HepG2 (cell line): ENCODE results near the gene ZBTB46. TPM values are rescaled to one million over a fixed set of nuclear protein-coding genes. Genes with fewer than 3 reads are reported as not detected.

Experiments used
- ATAC-seq: fragments of 200-7000 bp; cut with Tn5 transposase; 3 replicates; pipeline ENCODE4 v1.9.1; 2020; ENCODE audit warnings: mild to moderate bottlenecking, moderate library complexity
- BruUV-seq: library from RNA; stranded (reverse); fragments of 400-500 nt; replicated peaks from 2 replicates; lab custom pipeline; 2021; lab: Mats Ljungman, UMichigan
- CTCF ChIA-PET: fragments of 300-600 bp; formaldehyde crosslinking; extraction: SDS; loops from one replicate; lab custom pipeline; 2021; ENCODE audit warnings: low total read pairs, inconsistent platforms, low intra/inter-chr PET ratio; lab: Yijun Ruan, JAX
- POLR2A ChIA-PET: fragments of 350-600 bp; sonication (Branson Sonifier 250); formaldehyde crosslinking; loops from one replicate; lab custom pipeline; 2020; ENCODE audit warnings: antibody characterized with exemption, inconsistent platforms; lab: Yijun Ruan, JAX
- DNase-seq: peaks from one replicate; pipeline ENCODE4 v3.0.0-alpha.2; 2015; ENCODE audit warnings: low spot score
- FAIRE-seq: peaks from 3 replicates; lab custom pipeline; 2011; peaks lifted over from hg19 to GRCh38; lab: Jason Lieb, UNC
- H2AFZ ChIP-seq: one replicate; pipeline ENCODE4 v1.6.1; 2011; ENCODE audit warnings: low read length, inconsistent platforms
- H3K27ac ChIP-seq: fragments of 300-600 bp; 3 replicates; pipeline ENCODE4 v1.8.0; 2011; ENCODE audit warnings: mixed run types, mild to moderate bottlenecking, mixed read lengths, low read length, inconsistent platforms; ENCODE audit not compliant: insufficient read depth; ENCODE audit errors: extremely low read length
- H3K27me3 ChIP-seq, 2 experiments: fragments of 200-600 bp in 1 of 2; 2 replicates in 1 of 2; 3 replicates in 1 of 2; pipeline versions ENCODE4 v1.6.0 to v1.8.0; 2011; ENCODE audit warnings: low read length in 2 of 2, mild to moderate bottlenecking in 2 of 2, moderate library complexity in 2 of 2, inconsistent platforms in 1 of 2; ENCODE audit not compliant: insufficient read depth in 2 of 2, control insufficient read depth in 1 of 2
- H3K36me3 ChIP-seq, 2 experiments: fragments of 200-600 bp in 1 of 2; replicated peaks in 1 of 2; 2 replicates in 1 of 2; 3 replicates in 1 of 2; pipeline versions ENCODE4 v1.5.1 to v1.8.0; 2011; ENCODE audit warnings: low read length in 2 of 2, inconsistent platforms in 1 of 2; ENCODE audit not compliant: insufficient read depth in 2 of 2, control insufficient read depth in 1 of 2
- H3K4me1 ChIP-seq: 2 replicates; pipeline ENCODE4 v1.5.1; 2012; ENCODE audit warnings: low read length, inconsistent platforms; ENCODE audit not compliant: insufficient read depth
- H3K4me2 ChIP-seq: 2 replicates; pipeline ENCODE4 v1.6.0; 2011; ENCODE audit warnings: low read depth, low read length, inconsistent platforms
- H3K4me3 ChIP-seq, 3 experiments: fragments of 200-600 bp in 1 of 3; sonication (generic), shearing (Covaris generic) in 1 of 3; replicated peaks in 1 of 3; 2 replicates each; pipeline ENCODE4 v1.5.1; 2011 to 2016; ENCODE audit warnings: low read length in 3 of 3, inconsistent platforms in 2 of 3, low read depth in 2 of 3, mild to moderate bottlenecking in 2 of 3, control low read depth in 1 of 3, mixed read lengths in 1 of 3; ENCODE audit not compliant: insufficient read depth in 1 of 3
- H3K79me2 ChIP-seq: one replicate; pipeline ENCODE4 v1.6.1; 2011; ENCODE audit warnings: low read length, inconsistent platforms; ENCODE audit not compliant: insufficient read depth
- H3K9ac ChIP-seq: 2 replicates; pipeline ENCODE4 v1.6.0; 2011; ENCODE audit warnings: mild to moderate bottlenecking, low read depth, low read length, inconsistent platforms; ENCODE audit not compliant: insufficient read depth
- H3K9me3 ChIP-seq: 2 replicates; pipeline ENCODE4 v1.5.1; 2012; ENCODE audit warnings: mild to moderate bottlenecking, low read length
- H4K20me1 ChIP-seq: 2 replicates; pipeline ENCODE4 v1.6.0; 2011; ENCODE audit warnings: inconsistent platforms, mild to moderate bottlenecking, low read length, moderate library complexity; ENCODE audit not compliant: insufficient read depth
- AGO2 ChIP-seq: fragments of 200-400 bp; formaldehyde crosslinking; optimal IDR thresholded peaks from 2 replicates; pipeline ENCODE3; 2017; ENCODE audit warnings: mild to moderate bottlenecking, low read depth, low read length, moderate library complexity
- FOXC1 ChIP-seq: sonication (generic); formaldehyde crosslinking; IDR thresholded peaks from 2 replicates; pipeline ENCODE4 v1.8.0; 2022; ENCODE audit warnings: mild to moderate bottlenecking, missing genetic modification reagents, borderline replicate concordance
- IRX3 ChIP-seq: sonication (generic); formaldehyde crosslinking; IDR thresholded peaks from 2 replicates; pipeline ENCODE4 v1.8.1; 2023; ENCODE audit warnings: mild to moderate bottlenecking, low read depth, missing genetic modification reagents, borderline replicate concordance
- NONO ChIP-seq, 2 experiments: fragments of 450-650 bp in 1 of 2; sonication (generic) in 1 of 2; formaldehyde crosslinking in 1 of 2; IDR thresholded peaks in 1 of 2; conservative IDR thresholded peaks in 1 of 2; 2 replicates each; pipeline versions ENCODE4 v1.6.1 to v1.8.0; 2017 to 2022; ENCODE audit warnings: mild to moderate bottlenecking in 1 of 2, missing genetic modification reagents in 1 of 2, moderate library complexity in 1 of 2
- POGZ ChIP-seq: sonication (generic); formaldehyde crosslinking; IDR thresholded peaks from 2 replicates; pipeline ENCODE4 v1.4.0; 2020; ENCODE audit warnings: mild to moderate bottlenecking, missing genetic modification reagents
- PRMT3 ChIP-seq: sonication (generic); formaldehyde crosslinking; IDR thresholded peaks from 2 replicates; pipeline ENCODE4 v1.8.1; 2022; ENCODE audit warnings: low read depth, mild to moderate bottlenecking, moderate library complexity, missing genetic modification reagents, borderline replicate concordance
- RBFOX2 ChIP-seq: fragments of 200-400 bp; formaldehyde crosslinking; IDR thresholded peaks from 2 replicates; pipeline ENCODE4 v1.6.1; 2017; ENCODE audit warnings: low read depth, mild to moderate bottlenecking, low read length
- RBM22 ChIP-seq: fragments of 200-400 bp; formaldehyde crosslinking; optimal IDR thresholded peaks from 2 replicates; pipeline ENCODE3; 2017; ENCODE audit warnings: mild to moderate bottlenecking, low read length, moderate library complexity
- REXO4 ChIP-seq: sonication (generic); formaldehyde crosslinking; IDR thresholded peaks from 2 replicates; pipeline ENCODE4 v1.8.0; 2022; ENCODE audit warnings: missing genetic modification reagents, mild to moderate bottlenecking, borderline replicate concordance
- TBP ChIP-seq: sonication (generic); formaldehyde crosslinking; IDR thresholded peaks from 2 replicates; pipeline ENCODE4 v1.5.0; 2020; ENCODE audit warnings: missing genetic modification reagents
- TBX2 ChIP-seq: sonication (generic); formaldehyde crosslinking; IDR thresholded peaks from 2 replicates; pipeline ENCODE4 v1.5.0; 2020; ENCODE audit warnings: missing genetic modification reagents, mild to moderate bottlenecking, borderline replicate concordance
- ZMYM2 ChIP-seq: sonication (generic); formaldehyde crosslinking; IDR thresholded peaks from 2 replicates; pipeline ENCODE4 v1.8.0; 2022; ENCODE audit warnings: mild to moderate bottlenecking, missing genetic modification reagents
- ZNF253 ChIP-seq: sonication (generic); formaldehyde crosslinking; IDR thresholded peaks from 2 replicates; pipeline ENCODE4 v1.8.0; 2022; ENCODE audit warnings: mild to moderate bottlenecking, missing genetic modification reagents, borderline replicate concordance
- ZNF274 ChIP-seq: sonication (generic); formaldehyde crosslinking; IDR thresholded peaks from 2 replicates; pipeline ENCODE4 v1.5.1; 2020; ENCODE audit warnings: mild to moderate bottlenecking, missing genetic modification reagents
- ZNF33B ChIP-seq: sonication (generic); formaldehyde crosslinking; IDR thresholded peaks from 2 replicates; pipeline ENCODE4 v1.5.1; 2020; ENCODE audit warnings: mild to moderate bottlenecking, missing genetic modification reagents
- ZNF550 ChIP-seq: sonication (generic); formaldehyde crosslinking; IDR thresholded peaks from 2 replicates; pipeline ENCODE4 v1.4.0; 2020; ENCODE audit warnings: mild to moderate bottlenecking, missing genetic modification reagents, borderline replicate concordance
- ZNF672 ChIP-seq: sonication (generic); formaldehyde crosslinking; IDR thresholded peaks from 2 replicates; pipeline ENCODE4 v1.8.1; 2022; ENCODE audit warnings: missing genetic modification reagents
- ZNF740 ChIP-seq: sonication (generic); formaldehyde crosslinking; IDR thresholded peaks from 2 replicates; pipeline ENCODE4 v1.4.0; 2020; ENCODE audit warnings: missing genetic modification reagents
- ZNF75D ChIP-seq: sonication (generic); formaldehyde crosslinking; IDR thresholded peaks from 2 replicates; pipeline ENCODE4 v1.8.1; 2023; ENCODE audit warnings: missing genetic modification reagents, mild to moderate bottlenecking, borderline replicate concordance
- WGBS: methylation state at CpG from one replicate; pipeline ENCODE4 v1.1.6; 2017; ENCODE audit warnings: low lambda C conversion rate; 5-methylcytosine and 5-hydroxymethylcytosine counted together
- in situ Hi-C: cut with HindIII; loops from 2 replicates; pipeline ENCODE4 v1.10.0; 2017; ENCODE audit warnings: low pct_unique_long_range_greater_than_20kb; ENCODE audit not compliant: extremely low pct_ligation_motif_present
- intact Hi-C: fragments of 100-400 bp; cut with micrococcal nuclease; formaldehyde crosslinking; loops from one replicate; pipeline ENCODE4 v1.10.0; 2022; ENCODE audit not compliant: unreplicated experiment
- polyA plus RNA-seq, 8 experiments: library from polyadenylated mRNA; depleted of rRNA in 3 of 8; stranded (reverse) in 7 of 8; unstranded in 1 of 8; fragments of >200 nt; fragmentation: Illumina TruSeq in 4 of 8; extraction: Trizol in 4 of 8; gene quantifications; 2 replicates each; pipeline versions ENCODE4 v1.2.1 to v1.2.3, GENCODE V29; 2011 to 2016; ENCODE audit warnings: low read depth in 4 of 8, missing spikeins in 1 of 8, mixed read lengths in 1 of 8; ENCODE audit not compliant: insufficient read depth in 1 of 8
- total RNA-seq, 5 experiments: library from RNA; depleted of rRNA; stranded (reverse); fragments of >200 nt; fragmentation: Illumina TruSeq; extraction: Trizol; gene quantifications; 2 replicates each; pipeline ENCODE4 v1.2.3, GENCODE V29; 2016; ENCODE audit warnings: low read depth in 1 of 5
- TF ChIP-seq, protein P1 (sequence below): IDR thresholded peaks from 2 replicates; pipeline ENCODE4 v1.6.1; 2016; ENCODE audit warnings: low read depth, borderline replicate concordance
- TF ChIP-seq, protein P2 (sequence below): sonication (generic); formaldehyde crosslinking; IDR thresholded peaks from 2 replicates; pipeline ENCODE4 v1.5.0; 2020; ENCODE audit warnings: missing genetic modification reagents, mild to moderate bottlenecking, borderline replicate concordance

The ZBTB46 gene
- total and polyA plus RNA-seq, 2 of the 13 experiments (the other 11 are each of a cell fraction or from before 2014, with no cell fraction given): 1.6 to 13.5 TPM

DNA sequence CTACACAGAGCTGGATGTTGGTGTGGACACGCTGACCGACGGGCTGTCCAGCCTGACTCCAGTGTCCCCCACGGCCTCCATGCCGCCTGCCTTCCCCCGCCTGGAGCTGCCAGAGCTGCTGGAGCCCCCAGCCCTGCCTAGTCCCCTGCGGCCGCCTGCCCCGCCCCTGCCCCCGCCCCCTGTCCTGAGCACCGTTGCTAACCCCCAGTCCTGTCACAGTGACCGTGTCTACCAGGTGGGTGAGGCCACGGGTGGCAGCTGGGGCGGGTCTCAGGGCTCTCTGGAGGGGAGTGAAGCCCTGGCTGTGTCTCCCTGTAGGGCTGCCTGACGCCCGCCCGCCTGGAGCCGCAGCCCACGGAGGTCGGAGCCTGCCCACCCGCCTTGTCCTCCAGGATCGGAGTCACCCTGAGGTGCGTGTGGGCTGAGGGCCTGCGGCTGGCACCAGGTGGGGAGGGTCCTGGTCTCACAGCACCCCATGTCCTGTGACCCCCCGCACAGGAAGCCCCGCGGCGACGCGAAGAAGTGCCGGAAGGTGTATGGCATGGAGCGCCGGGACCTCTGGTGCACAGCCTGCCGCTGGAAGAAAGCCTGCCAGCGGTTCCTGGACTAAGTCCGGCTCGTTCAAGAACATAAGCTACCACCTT, 88.6 kb downstream of the ZBTB46 start:
- Histone ChIP-seq H3K36me3 (peaks cover 17 to 27% of the 10 kb centered on the region in 2 experiments), H2AFZ (no peak overlapping the region), H3K27me3 (no peaks in the 10 kb centered on the region), H3K27ac (no peak overlapping the region), H3K9me3 (no peaks in the 10 kb centered on the region), H4K20me1 (no peaks in the 10 kb centered on the region), H3K79me2 (peaks cover 20% of the 10 kb centered on the region), H3K4me3 (no peak overlapping the region; a peak in 1 of 6 replicates), H3K9ac (peak overlapping the region; percentile 84; the same call in 1 of the 2 replicates), H3K4me2 (peak overlapping the region; percentile 95), H3K4me1 (peaks cover 62% of the 10 kb centered on the region)
- in situ Hi-C loops (loop anchor here (5.0 kb wide), 1 partner anchor 35 kb away; the partner anchor contains the start of genes ARFRP1 and ZGPAT), intact Hi-C loops (loop anchor here (10.0 kb wide), 1 partner anchor 122 kb away; the partner anchor contains the start of genes ABHD16B and TPD52L2)
- ATAC-seq (no peak), DNase-seq (no peak), FAIRE-seq (no peak)
- no TSS peak for BruUV-seq
- ChIA-PET CTCF (no interaction called here), POLR2A (interaction anchor here (1.0 to 2.4 kb wide), 8 partner anchors 13 to 214 kb away, joined by 3 to 27 read pairs (median 4); partner anchors contain the start of genes ARFRP1, RTEL1, TPD52L2 and UCKL1)
- 93% methylated on average over 30 of the region's 37 CpGs for WGBS
- TF ChIP-seq ZMYM2 (CRISPR knock-in tag) (no peak), RBM22 (peak; percentile 32), PRMT3 (CRISPR knock-in tag) (no peak), ZNF33B (no peak), ZNF740 (CRISPR knock-in tag) (peak; percentile 18; the same call in 1 of the 2 replicates), ZNF253 (CRISPR knock-in tag) (0 out of 2 replicates have a peak, but pooled peaks have one; percentile 41), NONO (IDR thresholded peaks at IDR 0.05) (no peak), NONO (CRISPR knock-in tag; conservative IDR thresholded peaks at IDR 0.05) (peak; percentile 27; the same call in 1 of the 2 replicates), TBP (CRISPR knock-in tag) (no peak), ZNF550 (CRISPR knock-in tag) (0 out of 2 replicates have a peak, but pooled peaks have one; percentile 42), RBFOX2 (peak; percentile 88), IRX3 (CRISPR knock-in tag) (no peak), ZNF672 (CRISPR knock-in tag) (0 out of 2 replicates have a peak, but pooled peaks have one; percentile 43), ZNF274 (no peak), POGZ (CRISPR knock-in tag) (no peak), AGO2 (peak; percentile 88), ZNF75D (CRISPR knock-in tag) (0 out of 2 replicates have a peak, but pooled peaks have one; percentile 43), FOXC1 (CRISPR knock-in tag) (no peak), REXO4 (CRISPR knock-in tag) (peak; percentile 21; the same call in 1 of the 2 replicates), TBX2 (peak; percentile 9; the same call in 1 of the 2 replicates)
- TF ChIP-seq, protein P1, sequence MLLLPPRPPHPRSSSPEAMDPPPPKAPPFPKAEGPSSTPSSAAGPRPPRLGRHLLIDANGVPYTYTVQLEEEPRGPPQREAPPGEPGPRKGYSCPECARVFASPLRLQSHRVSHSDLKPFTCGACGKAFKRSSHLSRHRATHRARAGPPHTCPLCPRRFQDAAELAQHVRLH (CRISPR knock-in tag): no peak
- TF ChIP-seq, protein P2, sequence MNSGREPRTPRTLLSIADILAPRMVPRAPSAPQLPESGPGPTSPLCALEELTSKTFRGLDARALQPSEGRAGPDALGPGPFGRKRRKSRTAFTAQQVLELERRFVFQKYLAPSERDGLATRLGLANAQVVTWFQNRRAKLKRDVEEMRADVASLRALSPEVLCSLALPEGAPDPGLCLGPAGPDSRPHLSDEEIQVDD: no peak
